K562 (cell line): Measurements from ENCODE around the gene ROMO1. TPM values are rescaled to one million over a fixed set of nuclear protein-coding genes. Genes with fewer than 3 reads are reported as not detected.

Experiments
- ARHGAP35 ChIP-seq: fragments of 450-650 bp; IDR thresholded peaks from 2 replicates; pipeline ENCODE4 v1.6.1; 2018; ENCODE audit not compliant: partially characterized antibody
- BRD9 ChIP-seq: fragments of 450-650 bp; IDR thresholded peaks from 2 replicates; pipeline ENCODE4 v1.6.1; 2018; ENCODE audit warnings: low read depth; ENCODE audit not compliant: partially characterized antibody
- GABPA ChIP-seq: fragments of 200-800 bp; sonication (Bioruptor generic); conservative IDR thresholded peaks from 2 replicates; pipeline ENCODE4 v1.6.1; 2016; ENCODE audit warnings: low read depth, missing genetic modification characterization, missing compliant biosample characterization
- GTF2A2 ChIP-seq: IDR thresholded peaks from 2 replicates; pipeline ENCODE4 v1.6.1; 2016; ENCODE audit warnings: mild to moderate bottlenecking, missing genetic modification characterization, missing compliant biosample characterization
- NCOA6 ChIP-seq: fragments of 450-650 bp; IDR thresholded peaks from 2 replicates; pipeline ENCODE4 v1.6.1; 2017; ENCODE audit warnings: mild to moderate bottlenecking
- NRF1 ChIP-seq, 2 experiments: fragments of 450-650 bp; IDR thresholded peaks in 1 of 2; conservative IDR thresholded peaks in 1 of 2; 2 replicates each; pipeline ENCODE4 v1.6.1; 2014; ENCODE audit warnings: mild to moderate bottlenecking in 2 of 2
- OTX1 ChIP-seq: fragments of 450-650 bp; formaldehyde crosslinking; IDR thresholded peaks from 2 replicates; pipeline ENCODE4 v1.4.0; 2022; ENCODE audit warnings: mild to moderate bottlenecking
- POLR2H ChIP-seq: IDR thresholded peaks from 2 replicates; pipeline ENCODE4 v1.6.1; 2016; ENCODE audit warnings: missing genetic modification characterization, low read depth, mild to moderate bottlenecking, control low read depth, missing compliant biosample characterization, moderate library complexity
- RB1 ChIP-seq: fragments of 450-650 bp; IDR thresholded peaks from 2 replicates; pipeline ENCODE4 v1.6.1; 2017; ENCODE audit warnings: low read depth, mild to moderate bottlenecking
- RUNX1 ChIP-seq: sonication (generic); IDR thresholded peaks from 2 replicates; pipeline ENCODE4 v1.6.1; 2016; ENCODE audit warnings: antibody characterized with exemption, low read depth
- SOX6 ChIP-seq: fragments of 450-650 bp; IDR thresholded peaks from 2 replicates; pipeline ENCODE4 v1.6.1; 2014; ENCODE audit warnings: mild to moderate bottlenecking
- TEAD1 ChIP-seq, 2 experiments: fragments of 450-650 bp in 1 of 2; sonication (generic) in 1 of 2; formaldehyde crosslinking; IDR thresholded peaks; 2 replicates each; pipeline versions ENCODE4 v1.4.0 to v1.8.0; 2020 to 2022; ENCODE audit warnings: mild to moderate bottlenecking in 2 of 2, missing genetic modification reagents in 1 of 2
- ZNF436 ChIP-seq: fragments of 250-450, 450-650 bp; sonication (Bioruptor Pico); formaldehyde crosslinking; IDR thresholded peaks from 2 replicates; pipeline ENCODE4 v1.7.0; 2020; ENCODE audit warnings: mild to moderate bottlenecking
- ZNF644 ChIP-seq: fragments of 200-800 bp; sonication (Bioruptor generic); IDR thresholded peaks from 2 replicates; pipeline ENCODE4 v1.6.1; 2016; ENCODE audit warnings: low read depth, missing genetic modification characterization, missing compliant biosample characterization
- polyA plus RNA-seq, 8 experiments: library from polyadenylated mRNA; depleted of rRNA in 4 of 8; stranded (reverse) in 5 of 8; unstranded in 3 of 8; fragments of >200 nt; fragmentation: Nextera tagmentation in 2 of 8; fragmentation: Illumina TruSeq in 1 of 8; extraction: Ambion mirVana in 2 of 8; extraction: Trizol in 1 of 8; gene quantifications; 2 replicates each; pipeline versions ENCODE4 v1.2.1 to v1.2.3, GENCODE V29; 2011 to 2014; ENCODE audit warnings: inconsistent platforms in 1 of 8, missing spikeins in 1 of 8
- total RNA-seq, 7 experiments: library from RNA; depleted of rRNA in 6 of 7; stranded (reverse); fragments of >200 nt in 6 of 7; fragmentation: Illumina TruSeq in 2 of 7; extraction: Trizol in 2 of 7; gene quantifications; 2 replicates each; pipeline versions ENCODE4 v1.2.1 to v1.2.3, GENCODE V29; 2011 to 2021; ENCODE audit warnings: low replicate concordance in 1 of 7
- TF ChIP-seq, protein P1 (sequence below): fragments of 450-650 bp; IDR thresholded peaks from 2 replicates; pipeline ENCODE4 v1.6.1; 2017; ENCODE audit warnings: antibody characterized with exemption, mild to moderate bottlenecking
- TF ChIP-seq, protein P2 (sequence below): fragments of 250-450 bp; sonication (Bioruptor Pico); IDR thresholded peaks from 2 replicates; pipeline ENCODE4 v1.4.0; 2020
- TF ChIP-seq, protein P3 (sequence below), 2 experiments: fragments of 250-450 bp in 1 of 2; fragments of 450-650 bp in 1 of 2; sonication (Bioruptor Pico) in 1 of 2; IDR thresholded peaks; 2 replicates each; pipeline versions ENCODE4 v1.6.1 to v1.8.0; 2016 to 2021; ENCODE audit warnings: mild to moderate bottlenecking in 2 of 2, moderate library complexity in 2 of 2, missing compliant biosample characterization in 1 of 2, missing genetic modification characterization in 1 of 2

The ROMO1 gene
- total and polyA plus RNA-seq, 9 of the 15 experiments (the other 6 are each of a cell fraction or from before 2014, with no cell fraction given), result 31.8 to 741 (median 226) TPM

DNA sequence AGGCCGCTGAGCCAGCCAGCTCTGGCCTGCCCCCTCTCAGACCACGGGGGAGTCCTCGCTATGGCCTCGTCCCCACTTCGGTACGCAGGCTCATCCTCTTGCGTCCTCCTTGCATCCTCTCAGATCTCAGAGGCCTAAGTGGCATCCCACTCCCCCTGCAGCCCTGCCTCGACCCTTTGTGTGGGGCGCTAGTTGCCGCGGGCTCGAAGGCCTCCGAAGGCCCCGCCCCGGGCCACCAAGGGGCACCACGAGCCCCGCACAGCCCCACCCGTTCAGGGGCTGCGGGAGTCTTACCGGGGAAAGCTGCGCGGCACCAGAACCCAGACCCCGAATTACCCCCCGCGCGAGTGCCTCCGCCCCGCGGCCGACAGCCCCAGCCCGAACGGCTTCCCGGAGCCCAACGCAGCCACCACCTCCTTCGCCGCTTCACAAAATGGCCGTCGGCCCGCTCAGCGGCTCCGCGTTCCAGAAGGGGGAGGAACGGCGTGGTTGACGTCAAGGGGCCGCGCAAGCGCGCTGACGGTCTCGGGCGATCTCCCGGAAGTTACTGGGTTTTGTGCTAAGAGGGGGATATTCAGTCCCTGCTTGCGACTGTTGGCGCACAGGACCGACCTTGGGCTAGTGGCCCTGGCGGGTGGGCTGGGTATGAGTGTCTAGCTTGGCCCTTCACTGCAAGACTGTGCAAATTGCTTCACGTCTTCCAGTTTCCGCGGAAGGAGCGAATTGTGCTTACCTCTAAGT, 34.6 kb upstream of the ROMO1 start, which contains the start of the genes CPNE1 and RBM12 (continued):
- TF ChIP-seq, protein P1, sequence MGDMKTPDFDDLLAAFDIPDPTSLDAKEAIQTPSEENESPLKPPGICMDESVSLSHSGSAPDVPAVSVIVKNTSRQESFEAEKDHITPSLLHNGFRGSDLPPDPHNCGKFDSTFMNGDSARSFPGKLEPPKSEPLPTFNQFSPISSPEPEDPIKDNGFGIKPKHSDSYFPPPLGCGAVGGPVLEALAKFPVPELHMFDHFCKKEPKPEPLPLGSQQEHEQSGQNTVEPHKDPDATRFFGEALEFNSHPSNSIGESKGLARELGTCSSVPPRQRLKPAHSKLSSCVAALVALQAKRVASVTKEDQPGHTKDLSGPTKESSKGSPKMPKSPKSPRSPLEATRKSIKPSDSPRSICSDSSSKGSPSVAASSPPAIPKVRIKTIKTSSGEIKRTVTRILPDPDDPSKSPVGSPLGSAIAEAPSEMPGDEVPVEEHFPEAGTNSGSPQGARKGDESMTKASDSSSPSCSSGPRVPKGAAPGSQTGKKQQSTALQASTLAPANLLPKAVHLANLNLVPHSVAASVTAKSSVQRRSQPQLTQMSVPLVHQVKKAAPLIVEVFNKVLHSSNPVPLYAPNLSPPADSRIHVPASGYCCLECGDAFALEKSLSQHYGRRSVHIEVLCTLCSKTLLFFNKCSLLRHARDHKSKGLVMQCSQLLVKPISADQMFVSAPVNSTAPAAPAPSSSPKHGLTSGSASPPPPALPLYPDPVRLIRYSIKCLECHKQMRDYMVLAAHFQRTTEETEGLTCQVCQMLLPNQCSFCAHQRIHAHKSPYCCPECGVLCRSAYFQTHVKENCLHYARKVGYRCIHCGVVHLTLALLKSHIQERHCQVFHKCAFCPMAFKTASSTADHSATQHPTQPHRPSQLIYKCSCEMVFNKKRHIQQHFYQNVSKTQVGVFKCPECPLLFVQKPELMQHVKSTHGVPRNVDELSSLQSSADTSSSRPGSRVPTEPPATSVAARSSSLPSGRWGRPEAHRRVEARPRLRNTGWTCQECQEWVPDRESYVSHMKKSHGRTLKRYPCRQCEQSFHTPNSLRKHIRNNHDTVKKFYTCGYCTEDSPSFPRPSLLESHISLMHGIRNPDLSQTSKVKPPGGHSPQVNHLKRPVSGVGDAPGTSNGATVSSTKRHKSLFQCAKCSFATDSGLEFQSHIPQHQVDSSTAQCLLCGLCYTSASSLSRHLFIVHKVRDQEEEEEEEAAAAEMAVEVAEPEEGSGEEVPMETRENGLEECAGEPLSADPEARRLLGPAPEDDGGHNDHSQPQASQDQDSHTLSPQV, result peak; percentile 93
- TF ChIP-seq NRF1 (conservative IDR thresholded peaks at IDR 0.05 in 1 of 2, IDR thresholded peaks at IDR 0.05 in 1 of 2), result peak; percentile 96 to 97
- TF ChIP-seq RUNX1, result no peak
- TF ChIP-seq NCOA6, result no peak
- TF ChIP-seq, protein P2, sequence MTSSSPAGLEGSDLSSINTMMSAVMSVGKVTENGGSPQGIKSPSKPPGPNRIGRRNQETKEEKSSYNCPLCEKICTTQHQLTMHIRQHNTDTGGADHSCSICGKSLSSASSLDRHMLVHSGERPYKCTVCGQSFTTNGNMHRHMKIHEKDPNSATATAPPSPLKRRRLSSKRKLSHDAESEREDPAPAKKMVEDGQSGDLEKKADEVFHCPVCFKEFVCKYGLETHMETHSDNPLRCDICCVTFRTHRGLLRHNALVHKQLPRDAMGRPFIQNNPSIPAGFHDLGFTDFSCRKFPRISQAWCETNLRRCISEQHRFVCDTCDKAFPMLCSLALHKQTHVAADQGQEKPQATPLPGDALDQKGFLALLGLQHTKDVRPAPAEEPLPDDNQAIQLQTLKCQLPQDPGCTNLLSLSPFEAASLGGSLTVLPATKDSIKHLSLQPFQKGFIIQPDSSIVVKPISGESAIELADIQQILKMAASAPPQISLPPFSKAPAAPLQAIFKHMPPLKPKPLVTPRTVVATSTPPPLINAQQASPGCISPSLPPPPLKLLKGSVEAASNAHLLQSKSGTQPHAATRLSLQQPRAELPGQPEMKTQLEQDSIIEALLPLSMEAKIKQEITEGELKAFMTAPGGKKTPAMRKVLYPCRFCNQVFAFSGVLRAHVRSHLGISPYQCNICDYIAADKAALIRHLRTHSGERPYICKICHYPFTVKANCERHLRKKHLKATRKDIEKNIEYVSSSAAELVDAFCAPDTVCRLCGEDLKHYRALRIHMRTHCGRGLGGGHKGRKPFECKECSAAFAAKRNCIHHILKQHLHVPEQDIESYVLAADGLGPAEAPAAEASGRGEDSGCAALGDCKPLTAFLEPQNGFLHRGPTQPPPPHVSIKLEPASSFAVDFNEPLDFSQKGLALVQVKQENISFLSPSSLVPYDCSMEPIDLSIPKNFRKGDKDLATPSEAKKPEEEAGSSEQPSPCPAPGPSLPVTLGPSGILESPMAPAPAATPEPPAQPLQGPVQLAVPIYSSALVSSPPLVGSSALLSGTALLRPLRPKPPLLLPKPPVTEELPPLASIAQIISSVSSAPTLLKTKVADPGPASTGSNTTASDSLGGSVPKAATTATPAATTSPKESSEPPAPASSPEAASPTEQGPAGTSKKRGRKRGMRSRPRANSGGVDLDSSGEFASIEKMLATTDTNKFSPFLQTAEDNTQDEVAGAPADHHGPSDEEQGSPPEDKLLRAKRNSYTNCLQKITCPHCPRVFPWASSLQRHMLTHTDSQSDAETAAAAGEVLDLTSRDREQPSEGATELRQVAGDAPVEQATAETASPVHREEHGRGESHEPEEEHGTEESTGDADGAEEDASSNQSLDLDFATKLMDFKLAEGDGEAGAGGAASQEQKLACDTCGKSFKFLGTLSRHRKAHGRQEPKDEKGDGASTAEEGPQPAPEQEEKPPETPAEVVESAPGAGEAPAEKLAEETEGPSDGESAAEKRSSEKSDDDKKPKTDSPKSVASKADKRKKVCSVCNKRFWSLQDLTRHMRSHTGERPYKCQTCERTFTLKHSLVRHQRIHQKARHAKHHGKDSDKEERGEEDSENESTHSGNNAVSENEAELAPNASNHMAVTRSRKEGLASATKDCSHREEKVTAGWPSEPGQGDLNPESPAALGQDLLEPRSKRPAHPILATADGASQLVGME (CRISPR knock-in tag), result peak; percentile 6; the same call in 1 of the 2 replicates
- no peak; the same call in 1 of the 2 replicates for TF ChIP-seq OTX1 (CRISPR knock-in tag)
- TF ChIP-seq POLR2H (tag), result peak; percentile 96
- TF ChIP-seq SOX6, result peak; percentile 19; the same call in 1 of the 2 replicates
- no peak for TF ChIP-seq ARHGAP35
- no peak for TF ChIP-seq BRD9
- TF ChIP-seq, protein P3, sequence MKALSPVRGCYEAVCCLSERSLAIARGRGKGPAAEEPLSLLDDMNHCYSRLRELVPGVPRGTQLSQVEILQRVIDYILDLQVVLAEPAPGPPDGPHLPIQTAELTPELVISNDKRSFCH (CRISPR knock-in tag; IDR thresholded peaks at IDR 0.05), result no peak
- TF ChIP-seq, protein P3 (tag; IDR thresholded peaks at IDR 0.05), result peak; percentile 50; the same call in 1 of the 2 replicates
- peak; percentile 52 to 55; a peak in 3 of 4 replicates for TF ChIP-seq TEAD1 (CRISPR knock-in tag; IDR thresholded peaks at IDR 0.05)
- peak; percentile 69 for TF ChIP-seq RB1
- peak; percentile 75 for TF ChIP-seq GABPA (tag)
- no peak for TF ChIP-seq ZNF436
- 0 out of 2 replicates have a peak, but pooled peaks have one; percentile 73 for TF ChIP-seq ZNF644
- TF ChIP-seq GTF2A2 (tag), result peak; percentile 56; the same call in 1 of the 2 replicates
